ENCODE results near the gene FHL2.

- TF ChIP-seq, protein P1, sequence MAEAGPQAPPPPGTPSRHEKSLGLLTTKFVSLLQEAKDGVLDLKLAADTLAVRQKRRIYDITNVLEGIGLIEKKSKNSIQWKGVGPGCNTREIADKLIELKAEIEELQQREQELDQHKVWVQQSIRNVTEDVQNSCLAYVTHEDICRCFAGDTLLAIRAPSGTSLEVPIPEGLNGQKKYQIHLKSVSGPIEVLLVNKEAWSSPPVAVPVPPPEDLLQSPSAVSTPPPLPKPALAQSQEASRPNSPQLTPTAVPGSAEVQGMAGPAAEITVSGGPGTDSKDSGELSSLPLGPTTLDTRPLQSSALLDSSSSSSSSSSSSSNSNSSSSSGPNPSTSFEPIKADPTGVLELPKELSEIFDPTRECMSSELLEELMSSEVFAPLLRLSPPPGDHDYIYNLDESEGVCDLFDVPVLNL (CRISPR knock-in tag; IDR thresholded peaks at IDR 0.05; ENCODE audit: borderline replicate concordance, low read depth) = no peak
- TF ChIP-seq CTCF (IDR thresholded peaks at IDR 0.05) (no peak), TCF7 (CRISPR knock-in tag; IDR thresholded peaks at IDR 0.05; ENCODE audit: low read depth) (no peak), FOXK1 (CRISPR knock-in tag; IDR thresholded peaks at IDR 0.05) (no peak), PRRX2 (CRISPR knock-in tag; IDR thresholded peaks at IDR 0.05) (no peak)
Measured at GRCh38 chr2:105412584-105412983, 13.7 kb upstream of the FHL2 start.

Measured in WTC11 (cell line).